Measurements from ENCODE around the gene ZFAND6. TPM values are rescaled to one million over a fixed set of nuclear protein-coding genes. Genes with fewer than 3 reads are reported as not detected.
"Not testable (repeated sequence)": the region's sequence is repeated elsewhere in the genome, so short reads cannot be mapped to it uniquely, and the experiment has no call there.

ZFAND6 gene
- total and polyA plus RNA-seq, 4 donors = 47.6 to 102 (median 82.4) TPM

- Histone ChIP-seq H3K27ac (ENCODE audit: low read depth in 1 of 2, low read length in 2 of 2) (no peak overlapping the region), H3K9ac (ENCODE audit: low read depth in 1 of 2, low read length in 2 of 2) (no peak overlapping the region), H3K27me3 (ENCODE audit: control insufficient read depth in 4 of 4, insufficient read depth in 4 of 4, low read length in 3 of 4) (no peaks in the 10 kb centered on the region), H3K4me3 (ENCODE audit: low read depth in 1 of 3, low read length in 3 of 3) (no peak overlapping the region), H3K9me3 (ENCODE audit: control insufficient read depth in 4 of 4, low read length in 3 of 4) (no peaks in the 10 kb centered on the region), H3K36me3 (ENCODE audit: control insufficient read depth in 4 of 4, insufficient read depth in 3 of 4, low read depth in 1 of 4, low read length in 3 of 4) (no peaks in the 10 kb centered on the region), H3K4me1 (ENCODE audit: control insufficient read depth in 4 of 4, insufficient read depth in 4 of 4, low read length in 3 of 4) (no peaks in the 10 kb centered on the region)
- 81% methylated on average over 1 of the region's 1 CpG for WGBS
- no peak for DNase-seq (ENCODE audit: low spot score)
- no peak for TF ChIP-seq JUND (IDR thresholded peaks at IDR 0.05)
These were observed 16.9 kb upstream of the ZFAND6 start for GRCh38 chr15:80042568-80042967.

GRCh38 chr15:80045219-80045618 is 14.3 kb upstream of the ZFAND6 start:
- not testable (repeated sequence) for H3K9ac ChIP-seq (ENCODE audit: low read depth in 1 of 2, low read length in 2 of 2); H3K9me3 ChIP-seq (ENCODE audit: control insufficient read depth in 4 of 4, low read length in 3 of 4); H3K4me1 ChIP-seq (ENCODE audit: control insufficient read depth in 4 of 4, insufficient read depth in 4 of 4, low read length in 3 of 4); H3K4me3 ChIP-seq (ENCODE audit: low read depth in 1 of 3, low read length in 3 of 3); H3K36me3 ChIP-seq (ENCODE audit: control insufficient read depth in 4 of 4, insufficient read depth in 3 of 4, low read depth in 1 of 4, low read length in 3 of 4); H3K27me3 ChIP-seq (ENCODE audit: control insufficient read depth in 4 of 4, insufficient read depth in 4 of 4, low read length in 3 of 4); H3K27ac ChIP-seq (ENCODE audit: low read depth in 1 of 2, low read length in 2 of 2)
- peak; percentile 10 for DNase-seq (ENCODE audit: low spot score)
- 95% methylated on average over 10 of the region's 10 CpGs for WGBS

GRCh38 chr15:80049046-80049445 is 10.4 kb upstream of the ZFAND6 start:
- Histone ChIP-seq H3K4me3 (ENCODE audit: low read depth in 1 of 3, low read length in 3 of 3) (no peak overlapping the region), H3K36me3 (ENCODE audit: control insufficient read depth in 4 of 4, insufficient read depth in 3 of 4, low read depth in 1 of 4, low read length in 3 of 4) (no peaks in the 10 kb centered on the region), H3K27me3 (ENCODE audit: control insufficient read depth in 4 of 4, insufficient read depth in 4 of 4, low read length in 3 of 4) (no peaks in the 10 kb centered on the region), H3K9me3 (ENCODE audit: control insufficient read depth in 4 of 4, low read length in 3 of 4) (no peaks in the 10 kb centered on the region), H3K4me1 (ENCODE audit: control insufficient read depth in 4 of 4, insufficient read depth in 4 of 4, low read length in 3 of 4) (no peaks in the 10 kb centered on the region), H3K9ac (ENCODE audit: low read depth in 1 of 2, low read length in 2 of 2) (no peak overlapping the region), H3K27ac (ENCODE audit: low read depth in 1 of 2, low read length in 2 of 2) (no peak overlapping the region)
- no peak for TF ChIP-seq HNF4A (conservative IDR thresholded peaks at IDR 0.05)
- no peak for TF ChIP-seq REST (IDR thresholded peaks at IDR 0.05)
- no peak for TF ChIP-seq RAD21 (IDR thresholded peaks at IDR 0.05)
- TF ChIP-seq FOXA1 (IDR thresholded peaks at IDR 0.05) = no peak
- TF ChIP-seq MAX (IDR thresholded peaks at IDR 0.05) = no peak
- TF ChIP-seq ZBTB33 (IDR thresholded peaks at IDR 0.05) = no peak
- TF ChIP-seq JUND (IDR thresholded peaks at IDR 0.05) = no peak
- no peak for TF ChIP-seq SP1 (IDR thresholded peaks at IDR 0.05)
- TF ChIP-seq CTCF (IDR thresholded peaks at IDR 0.05; ENCODE audit: low read depth, low read length, missing input control) = no peak
- TF ChIP-seq NR2F2 (IDR thresholded peaks at IDR 0.05) = no peak
- TF ChIP-seq GABPA (IDR thresholded peaks at IDR 0.05 in 1 of 2, conservative IDR thresholded peaks at IDR 0.05 in 1 of 2) = no peak
- no peak for TF ChIP-seq EGR1 (IDR thresholded peaks at IDR 0.05; ENCODE audit: low read depth in 2 of 2)
- no peak for TF ChIP-seq HNF4G (IDR thresholded peaks at IDR 0.05)
- TF ChIP-seq RXRA (IDR thresholded peaks at IDR 0.05) = no peak
- no peak for TF ChIP-seq TAF1 (conservative IDR thresholded peaks at IDR 0.05)
- no peak for TF ChIP-seq FOXA2 (IDR thresholded peaks at IDR 0.05)
- TF ChIP-seq ATF3 (IDR thresholded peaks at IDR 0.05) = no peak
- no peak for TF ChIP-seq YY1 (IDR thresholded peaks at IDR 0.05)
- WGBS = 65% methylated on average over 2 of the region's 2 CpGs
- no peak for DNase-seq (ENCODE audit: low spot score)

Measured in liver (tissue), 9 donors.